ENCODE data around the gene IL1R2. TPM values are rescaled to one million over a fixed set of nuclear protein-coding genes. Genes with fewer than 3 reads are reported as not detected.

IL1R2 gene
- total and polyA plus RNA-seq, 9 of the 15 experiments (the other 6 are each of a cell fraction or from before 2014, with no cell fraction given): 0.13 TPM; not detected in 8

GRCh38 chr2:102025583-102026267 lies 34.0 kb downstream of the IL1R2 start (continued):
- TF ChIP-seq SRF (CRISPR knock-in tag; IDR thresholded peaks at IDR 0.05): no peak

GRCh38 chr2:102027036-102027980 lies 35.5 kb downstream of the IL1R2 start:
- POLR2A ChIA-PET: interaction anchor here (0.6 to 1.6 kb wide), 5 partner anchors 13 to 212 kb away, joined by 3 to 6 read pairs (median 3); no protein-coding TSS in a partner anchor
- H3K79me2 ChIP-seq (ENCODE audit: control insufficient read depth, insufficient read depth, low read length): no peaks in the 10 kb centered on the region
- H2AFZ ChIP-seq (ENCODE audit: low read depth, low read length): 0 out of 2 replicates have a peak overlapping the region, but pooled peaks have one; percentile 3
- 21% methylated on average over 8 of the region's 8 CpGs for WGBS (ENCODE audit: insufficient coverage, low coverage, missing lambda C conversion rate)
- no peaks in the 10 kb centered on the region for H3K9me3 ChIP-seq (replicated peaks; ENCODE audit: control insufficient read depth, insufficient read depth, low read depth, low read length)
- H3K9ac ChIP-seq (ENCODE audit: insufficient read depth in 1 of 2, low read depth in 2 of 2, low read length in 2 of 2): no peak overlapping the region; a peak in 1 of 4 replicates
- FAIRE-seq (no peak), DNase-seq (ENCODE audit: extremely low read depth in 1 of 4, low spot score in 3 of 4) (no peak), ATAC-seq (no peak)
- in situ Hi-C loops (cut with MboI) (no loop called here), intact Hi-C loops (cut with micrococcal nuclease) (no loop called here)
- CTCF ChIA-PET (ENCODE audit: low intra/inter-chr PET ratio): no interaction called here
- TF ChIP-seq ZNF764 (CRISPR knock-in tag; IDR thresholded peaks at IDR 0.05; ENCODE audit: low read depth) (no peak), JUND (IDR thresholded peaks at IDR 0.05; ENCODE audit: borderline replicate concordance, low read depth, low read length) (peak; percentile 32; the same call in 1 of the 2 replicates), JUND (tag; IDR thresholded peaks at IDR 0.05; ENCODE audit: borderline replicate concordance, low read depth, low read length) (no peak), KDM1A (IDR thresholded peaks at IDR 0.05) (0 out of 4 replicates have a peak, but pooled peaks of 1 of the 2 experiments have one; percentile 37)
- TF ChIP-seq, protein P1, sequence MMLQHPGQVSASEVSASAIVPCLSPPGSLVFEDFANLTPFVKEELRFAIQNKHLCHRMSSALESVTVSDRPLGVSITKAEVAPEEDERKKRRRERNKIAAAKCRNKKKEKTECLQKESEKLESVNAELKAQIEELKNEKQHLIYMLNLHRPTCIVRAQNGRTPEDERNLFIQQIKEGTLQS (IDR thresholded peaks at IDR 0.05): 0 out of 2 replicates have a peak, but pooled peaks have one; percentile 17
- TF ChIP-seq, protein P1 (CRISPR knock-in tag; conservative IDR thresholded peaks at IDR 0.05): no peak
- H3K4me2 ChIP-seq (ENCODE audit: insufficient read depth, low read length): no peak overlapping the region
- no peak overlapping the region for H3K27ac ChIP-seq (ENCODE audit: extremely low read depth, low read depth, low read length)
- BruUV-seq (replicated peaks): no TSS peak
- no peak overlapping the region for H3K4me3 ChIP-seq
- no peaks in the 10 kb centered on the region; the same call in 2 of the 3 replicates for H3K36me3 ChIP-seq (ENCODE audit: control insufficient read depth, insufficient read depth, low read length)
- H3K4me1 ChIP-seq (replicated peaks in 1 of 2; ENCODE audit: control insufficient read depth in 2 of 2, insufficient read depth in 2 of 2, low read length in 2 of 2): peaks cover 0 to 3% of the 10 kb centered on the region in 2 experiments; a peak in 2 of 5 replicates
- no peaks in the 10 kb centered on the region; a peak in 1 of 5 replicates for H3K27me3 ChIP-seq (ENCODE audit: control insufficient read depth in 2 of 2, insufficient read depth in 2 of 2, low read length in 2 of 2)
- no peaks in the 10 kb centered on the region; the same call in 1 of the 2 replicates for H4K20me1 ChIP-seq (replicated peaks; ENCODE audit: control insufficient read depth, insufficient read depth, low read length)
- H3K9me1 ChIP-seq (ENCODE audit: control insufficient read depth, insufficient read depth, low read length): no peaks in the 10 kb centered on the region

Data from K562 (cell line).